GM12878 (cell line): Measurements from ENCODE around the gene MED4. TPM values are rescaled to one million over a fixed set of nuclear protein-coding genes. Genes with fewer than 3 reads are reported as not detected.

Source experiments
- ATAC-seq: fragments of 200-7000 bp; cut with Tn5 transposase; 3 replicates; pipeline ENCODE4 v1.9.1; 2020; ENCODE audit warnings: mild to moderate bottlenecking, moderate library complexity
- BruUV-seq: library from RNA; stranded (reverse); fragments of 400-500 nt; replicated peaks from 2 replicates; lab custom pipeline; 2021; lab: Mats Ljungman, UMichigan
- CTCF ChIA-PET: fragments of 300-600 bp; sonication (Branson Sonifier 250); formaldehyde crosslinking; extraction: SDS; loops from one replicate; lab custom pipeline; 2021; ENCODE audit warnings: inconsistent platforms; lab: Yijun Ruan, JAX
- POLR2A ChIA-PET: fragments of 350-600 bp; formaldehyde crosslinking; extraction: SDS; loops from one replicate; lab custom pipeline; 2021; ENCODE audit warnings: inconsistent platforms; lab: Charles Lee
- RAD21 ChIA-PET: fragments of 300-600 bp; sonication (Branson Sonifier 250); formaldehyde crosslinking; loops from one replicate; lab custom pipeline; 2023; ENCODE audit warnings: antibody characterized with exemption; ENCODE audit not compliant: unreplicated experiment; lab: Charles Lee
- SMC1A ChIA-PET: fragments of 300-600 bp; sonication (Branson Sonifier 250); formaldehyde crosslinking; loops from one replicate; lab custom pipeline; 2023; ENCODE audit not compliant: unreplicated experiment, uncharacterized antibody; lab: Charles Lee
- DNase-seq: peaks from one replicate; pipeline ENCODE4 v3.0.0-alpha.2; 2011; ENCODE audit warnings: low read depth, low spot score
- FAIRE-seq: peaks from 3 replicates; lab custom pipeline; 2011; peaks lifted over from hg19 to GRCh38; lab: Jason Lieb, UNC
- H2AFZ ChIP-seq: 2 replicates; pipeline ENCODE4 v1.6.0; 2011; ENCODE audit warnings: low read depth, low read length, control low read depth; ENCODE audit not compliant: control insufficient read depth
- H3K27ac ChIP-seq: 2 replicates; pipeline ENCODE4 v1.5.1; 2011; ENCODE audit warnings: control low read depth; ENCODE audit not compliant: control insufficient read depth, insufficient read depth
- H3K27me3 ChIP-seq, 2 experiments: replicated peaks in 1 of 2; 2 replicates each; pipeline versions ENCODE4 v1.6.0 to v1.6.1; 2011; ENCODE audit warnings: low read length in 1 of 2; ENCODE audit not compliant: control insufficient read depth in 2 of 2, insufficient read depth in 2 of 2
- H3K36me3 ChIP-seq, 2 experiments: 2 replicates each; pipeline ENCODE4 v1.5.1; 2011; ENCODE audit warnings: low read length in 1 of 2; ENCODE audit not compliant: control insufficient read depth in 2 of 2, insufficient read depth in 2 of 2
- H3K4me1 ChIP-seq: 2 replicates; pipeline ENCODE4 v1.6.1; 2011; ENCODE audit warnings: mild to moderate bottlenecking, low read length, moderate library complexity, mixed read lengths; ENCODE audit not compliant: control insufficient read depth, insufficient read depth
- H3K4me2 ChIP-seq: 2 replicates; pipeline ENCODE4 v1.6.0; 2011; ENCODE audit warnings: control low read depth; ENCODE audit not compliant: control insufficient read depth, insufficient read depth
- H3K4me3 ChIP-seq: fragments of 200-600 bp; sonication (generic); 2 replicates; pipeline ENCODE4 v1.5.1; 2016
- H3K79me2 ChIP-seq: 2 replicates; pipeline ENCODE4 v1.6.0; 2011; ENCODE audit warnings: low read length; ENCODE audit not compliant: control insufficient read depth, insufficient read depth
- H3K9ac ChIP-seq: 2 replicates; pipeline ENCODE4 v1.8.0; 2011; ENCODE audit warnings: low read length, control low read depth, mixed read lengths; ENCODE audit not compliant: control insufficient read depth, insufficient read depth
- H3K9me3 ChIP-seq: replicated peaks from 3 replicates; pipeline ENCODE4 v1.5.1; 2011; ENCODE audit warnings: mild to moderate bottlenecking, low read length; ENCODE audit not compliant: control insufficient read depth, insufficient read depth
- H4K20me1 ChIP-seq: 2 replicates; pipeline ENCODE4 v1.6.0; 2011; ENCODE audit not compliant: control insufficient read depth, insufficient read depth
- CHD2 ChIP-seq: IDR thresholded peaks from 2 replicates; pipeline ENCODE4 v1.6.1; 2011; ENCODE audit warnings: low read depth, low read length, improper control_type of control experiment, borderline replicate concordance
- MEF2B ChIP-seq: fragments of 450-650 bp; IDR thresholded peaks from 2 replicates; pipeline ENCODE4 v1.6.1; 2018; ENCODE audit warnings: mild to moderate bottlenecking, moderate library complexity; ENCODE audit not compliant: partially characterized antibody, poor library complexity, severe bottlenecking
- POLR2A ChIP-seq: IDR thresholded peaks from 2 replicates; pipeline ENCODE4 v1.6.1; 2011; ENCODE audit warnings: low read depth, mild to moderate bottlenecking, low read length
- WGBS: methylation state at CpG from one replicate; pipeline ENCODE4 v1.1.6; 2016; ENCODE audit warnings: low lambda C conversion rate; ENCODE audit not compliant: insufficient replicate concordance, insufficient coverage; ENCODE audit errors: missing lambda C conversion rate; 5-methylcytosine and 5-hydroxymethylcytosine counted together
- in situ Hi-C: fragments of 300-500 bp; cut with MboI; formaldehyde crosslinking; loops from 9 replicates; pipeline ENCODE4 v1.14.3; 2018; ENCODE audit warnings: mixed read lengths
- intact Hi-C: fragments of 100-400 bp; cut with micrococcal nuclease; formaldehyde crosslinking; loops from one replicate; pipeline ENCODE4 v1.14.2; 2022; ENCODE audit not compliant: unreplicated experiment
- polyA plus RNA-seq, 11 experiments: library from polyadenylated mRNA; depleted of rRNA in 4 of 11; unstranded in 6 of 11; stranded (reverse) in 5 of 11; fragments of >200 nt; fragmentation: Nextera tagmentation in 4 of 11; fragmentation: Illumina TruSeq in 1 of 11; extraction: Ambion mirVana in 4 of 11; extraction: Trizol in 1 of 11; gene quantifications; 1 replicate in 1 of 11; 2 replicates in 10 of 11; pipeline versions ENCODE4 v1.2.1 to v1.2.3, GENCODE V29; 2011 to 2016; ENCODE audit warnings: inconsistent platforms in 2 of 11, missing spikeins in 2 of 11, low read depth in 1 of 11
- total RNA-seq, 4 experiments: library from RNA; depleted of rRNA in 3 of 4; stranded (reverse); fragments of >200 nt in 3 of 4; fragmentation: Illumina TruSeq in 1 of 4; extraction: Trizol in 1 of 4; gene quantifications; 2 replicates each; pipeline versions ENCODE4 v1.2.1 to v1.2.3, GENCODE V29; 2013 to 2021
- TF ChIP-seq, protein P1 (sequence below): fragments of 450-650 bp; IDR thresholded peaks from 2 replicates; pipeline ENCODE4 v1.6.1; 2017; ENCODE audit warnings: antibody characterized with exemption, mild to moderate bottlenecking, moderate library complexity

MED4 gene
- total and polyA plus RNA-seq, 10 of the 15 experiments (the other 5 are each of a cell fraction or from before 2014, with no cell fraction given), result 31.5 to 117 (median 87.4) TPM

DNA sequence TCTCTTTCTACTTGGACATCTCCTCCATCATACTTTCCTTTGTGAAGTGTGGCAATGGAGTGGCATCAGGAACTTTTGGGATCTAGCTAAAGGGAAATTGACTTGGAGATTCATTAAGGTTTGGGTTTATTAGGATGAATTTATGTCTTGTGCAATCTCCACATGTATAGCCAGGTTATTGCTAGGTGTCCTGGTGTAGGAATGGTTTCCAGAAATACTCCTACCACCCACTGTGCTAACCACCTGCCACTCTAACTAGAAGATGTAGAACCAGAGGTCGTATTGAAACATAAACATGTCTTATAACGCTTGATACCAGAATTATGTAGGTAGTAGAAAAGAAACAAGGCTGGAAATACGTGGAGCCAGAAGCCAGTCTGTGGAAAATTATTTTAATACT, 38.1 kb upstream of the MED4 start:
- 4% methylated on average over 3 of the region's 3 CpGs for WGBS
- in situ Hi-C loops, result no loop called here
- Histone ChIP-seq H3K27me3 (peaks cover 0 to 4% of the 10 kb centered on the region in 2 experiments; a peak in 2 of 4 replicates), H3K79me2 (no peaks in the 10 kb centered on the region), H4K20me1 (no peaks in the 10 kb centered on the region), H3K36me3 (no peaks in the 10 kb centered on the region), H3K9ac (no peak overlapping the region), H3K4me2 (no peak overlapping the region), H3K9me3 (no peaks in the 10 kb centered on the region), H3K4me1 (no peaks in the 10 kb centered on the region), H3K27ac (no peak overlapping the region), H2AFZ (no peak overlapping the region), H3K4me3 (no peak overlapping the region)
- ChIA-PET CTCF (interaction anchor here (3.2 to 4.8 kb wide), 2 partner anchors 447 to 448 kb away, joined by 9 to 43 read pairs; no protein-coding TSS in a partner anchor), POLR2A (no interaction called here), RAD21 (no interaction called here), SMC1A (interaction anchor here (4.4 kb wide), 1 partner anchor 447 kb away, joined by 25 read pairs; no protein-coding TSS in a partner anchor)
- intact Hi-C loops, result no loop called here
- no peak for DNase-seq
- BruUV-seq, result no TSS peak
- ATAC-seq, result no peak
- FAIRE-seq, result no peak
- TF ChIP-seq POLR2A (no peak), MEF2B (no peak), CHD2 (no peak)
- TF ChIP-seq, protein P1, sequence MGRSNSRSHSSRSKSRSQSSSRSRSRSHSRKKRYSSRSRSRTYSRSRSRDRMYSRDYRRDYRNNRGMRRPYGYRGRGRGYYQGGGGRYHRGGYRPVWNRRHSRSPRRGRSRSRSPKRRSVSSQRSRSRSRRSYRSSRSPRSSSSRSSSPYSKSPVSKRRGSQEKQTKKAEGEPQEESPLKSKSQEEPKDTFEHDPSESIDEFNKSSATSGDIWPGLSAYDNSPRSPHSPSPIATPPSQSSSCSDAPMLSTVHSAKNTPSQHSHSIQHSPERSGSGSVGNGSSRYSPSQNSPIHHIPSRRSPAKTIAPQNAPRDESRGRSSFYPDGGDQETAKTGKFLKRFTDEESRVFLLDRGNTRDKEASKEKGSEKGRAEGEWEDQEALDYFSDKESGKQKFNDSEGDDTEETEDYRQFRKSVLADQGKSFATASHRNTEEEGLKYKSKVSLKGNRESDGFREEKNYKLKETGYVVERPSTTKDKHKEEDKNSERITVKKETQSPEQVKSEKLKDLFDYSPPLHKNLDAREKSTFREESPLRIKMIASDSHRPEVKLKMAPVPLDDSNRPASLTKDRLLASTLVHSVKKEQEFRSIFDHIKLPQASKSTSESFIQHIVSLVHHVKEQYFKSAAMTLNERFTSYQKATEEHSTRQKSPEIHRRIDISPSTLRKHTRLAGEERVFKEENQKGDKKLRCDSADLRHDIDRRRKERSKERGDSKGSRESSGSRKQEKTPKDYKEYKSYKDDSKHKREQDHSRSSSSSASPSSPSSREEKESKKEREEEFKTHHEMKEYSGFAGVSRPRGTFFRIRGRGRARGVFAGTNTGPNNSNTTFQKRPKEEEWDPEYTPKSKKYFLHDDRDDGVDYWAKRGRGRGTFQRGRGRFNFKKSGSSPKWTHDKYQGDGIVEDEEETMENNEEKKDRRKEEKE, result no peak
